NCI-H146 treated with DMSO at 0.1 percent for 48 hours (cell line): ENCODE measurements around the gene ASB3.
"Not testable (repeated sequence)": the region's sequence is repeated elsewhere in the genome, so short reads cannot be mapped to it uniquely, and the experiment has no call there.

Source experiments
- DNase-seq: peaks from one replicate; lab custom pipeline; 2025; ENCODE audit not compliant: unreplicated experiment; lab: John Stamatoyannopoulos, UW

ASB3 gene

GRCh38 chr2:53740170-53740569 is 46.6 kb downstream of the ASB3 start:
- DNase-seq: peak; percentile 3

GRCh38 chr2:53739032-53739431 is 47.7 kb downstream of the ASB3 start:
- DNase-seq: no peak

GRCh38 chr2:53737091-53737490 is 49.7 kb downstream of the ASB3 start:
- no peak for DNase-seq

- DNase-seq: no peak
These were observed 57.5 kb downstream of the ASB3 start for GRCh38 chr2:53729143-53729762.

GRCh38 chr2:53727921-53728320 is 58.8 kb downstream of the ASB3 start:
- no peak for DNase-seq

GRCh38 chr2:53725662-53726061 is 61.1 kb downstream of the ASB3 start:
- DNase-seq: no peak

- DNase-seq: no peak
These were observed 62.2 kb downstream of the ASB3 start for GRCh38 chr2:53724536-53724935.

- DNase-seq: not testable (repeated sequence)
These were observed 65.8 kb downstream of the ASB3 start for GRCh38 chr2:53720944-53721343.

- DNase-seq: no peak
These were observed 71.2 kb downstream of the ASB3 start for GRCh38 chr2:53715568-53715967.

GRCh38 chr2:53711271-53711780 is 75.4 kb downstream of the ASB3 start:
- DNase-seq: no peak

GRCh38 chr2:53708988-53709387 is 77.8 kb downstream of the ASB3 start:
- DNase-seq: no peak

GRCh38 chr2:53701221-53701620 is 85.5 kb downstream of the ASB3 start:
- no peak for DNase-seq

GRCh38 chr2:53697686-53698085 is 89.1 kb downstream of the ASB3 start:
- no peak for DNase-seq

- DNase-seq: no peak
These were observed 89.7 kb downstream of the ASB3 start for GRCh38 chr2:53697092-53697491.

GRCh38 chr2:53695575-53695974 is 91.2 kb downstream of the ASB3 start:
- no peak for DNase-seq

- no peak for DNase-seq
These were observed 92.5 kb downstream of the ASB3 start for GRCh38 chr2:53694096-53694771.

GRCh38 chr2:53690876-53691275 is 95.9 kb downstream of the ASB3 start:
- DNase-seq: no peak

GRCh38 chr2:53672881-53673522 is 113.8 kb downstream of the ASB3 start:
- no peak for DNase-seq

- no peak for DNase-seq
These were observed 116.4 kb downstream of the ASB3 start for GRCh38 chr2:53670331-53670730.

- DNase-seq: no peak
These were observed 118.1 kb downstream of the ASB3 start for GRCh38 chr2:53668624-53669026.

- DNase-seq: not testable (repeated sequence)
These were observed 119.6 kb downstream of the ASB3 start for GRCh38 chr2:53667130-53667529.

- no peak for DNase-seq
These were observed 125.9 kb downstream of the ASB3 start for GRCh38 chr2:53660886-53661285.
